KBM-7 (cell line): Measurements from ENCODE around the gene CTAGE1.
"Not testable (repeated sequence)": the region's sequence is repeated elsewhere in the genome, so short reads cannot be mapped to it uniquely, and the experiment has no call there.

Experiments
- DNase-seq: peaks from one replicate; pipeline ENCODE4 v3.0.0-alpha.2; 2015
- in situ Hi-C: fragments of 300-500 bp; cut with MboI; formaldehyde crosslinking; loops from 2 replicates; pipeline ENCODE4 v1.14.3; 2020; ENCODE audit warnings: low sequenced_read_pairs, low pct_unique_long_range_greater_than_20kb, mixed read lengths

The CTAGE1 gene

GRCh38 chr18:22399949-22400348 is 17.8 kb downstream of the CTAGE1 start:
- no peak for DNase-seq
- in situ Hi-C loops = no loop called here

- in situ Hi-C loops = no loop called here
- DNase-seq = no peak
These were observed 19.3 kb downstream of the CTAGE1 start for GRCh38 chr18:22398464-22398863.

GRCh38 chr18:22394428-22394827 is 23.3 kb downstream of the CTAGE1 start:
- in situ Hi-C loops = no loop called here
- DNase-seq = no peak

- in situ Hi-C loops, DNase-seq: not testable (repeated sequence)
These were observed 24.6 kb downstream of the CTAGE1 start for GRCh38 chr18:22393164-22393563.

GRCh38 chr18:22391407-22392345 is 26.0 kb downstream of the CTAGE1 start:
- DNase-seq = no peak
- in situ Hi-C loops = no loop called here

DNA sequence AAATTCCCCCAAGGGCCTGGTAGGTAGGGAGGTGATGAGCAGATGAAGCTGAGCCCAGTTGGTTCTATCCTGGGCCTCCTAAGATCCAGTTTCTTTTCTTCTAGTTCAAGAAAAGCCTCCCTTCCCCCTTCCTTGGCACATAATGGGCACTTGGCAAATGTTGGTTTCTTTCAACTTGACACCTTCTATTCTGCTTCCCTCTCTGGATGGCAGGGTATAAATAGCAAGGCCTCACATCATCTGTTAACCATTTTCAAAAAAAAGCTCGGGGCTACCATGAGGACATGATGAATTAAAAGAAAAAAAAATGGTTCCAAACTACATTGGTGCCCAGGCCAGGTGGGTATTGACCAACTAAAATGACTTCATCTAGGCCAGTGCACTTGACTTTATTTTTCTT is 29.9 kb downstream of the CTAGE1 start:
- in situ Hi-C loops = no loop called here
- no peak for DNase-seq

- DNase-seq = no peak
- in situ Hi-C loops = no loop called here
These were observed 30.4 kb downstream of the CTAGE1 start for GRCh38 chr18:22387364-22387763.

- DNase-seq = no peak
- in situ Hi-C loops = no loop called here
These were observed 32.0 kb downstream of the CTAGE1 start for GRCh38 chr18:22385718-22386117.

DNA sequence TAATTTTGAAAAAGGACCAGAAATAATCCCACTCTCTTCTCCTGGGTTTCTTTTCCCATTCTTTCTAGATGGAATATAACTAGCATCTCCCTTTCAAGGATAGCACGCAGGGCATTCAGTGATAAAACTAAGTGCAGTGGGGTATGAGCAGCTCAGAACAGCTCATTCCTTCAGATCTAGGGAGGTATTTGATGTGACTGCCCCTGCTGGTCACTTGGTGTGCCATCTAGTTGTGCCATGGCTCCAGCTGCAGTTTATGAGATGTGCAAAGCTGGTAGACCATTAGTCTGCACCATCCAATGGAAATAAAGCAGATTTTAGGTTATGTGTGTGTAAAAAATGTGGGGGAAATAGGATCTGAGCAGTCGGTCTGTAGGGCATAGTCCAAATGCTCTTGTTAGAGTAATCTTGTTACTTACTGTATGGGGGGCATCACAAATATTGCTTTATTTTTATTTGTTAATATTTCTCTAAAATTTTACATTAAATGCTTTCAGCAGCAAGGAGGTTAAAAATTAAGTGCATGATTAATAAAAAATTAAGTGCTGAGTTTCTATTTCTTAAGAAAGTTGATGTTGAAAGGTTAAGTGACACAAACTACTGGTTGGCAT is 38.9 kb downstream of the CTAGE1 start:
- peak; percentile 1 for DNase-seq

GRCh38 chr18:22377769-22378168 is 39.9 kb downstream of the CTAGE1 start:
- in situ Hi-C loops = no loop called here
- DNase-seq = no peak

More for the DNA sequence above, 38.9 kb downstream of the CTAGE1 start:
- in situ Hi-C loops = no loop called here

GRCh38 chr18:22370414-22370813 is 47.3 kb downstream of the CTAGE1 start:
- in situ Hi-C loops = no loop called here
- no peak for DNase-seq

- no peak for DNase-seq
- in situ Hi-C loops = no loop called here
These were observed 49.7 kb downstream of the CTAGE1 start for GRCh38 chr18:22368021-22368420.

- no peak for DNase-seq
- in situ Hi-C loops = no loop called here
These were observed 50.4 kb downstream of the CTAGE1 start for GRCh38 chr18:22367303-22367702.

GRCh38 chr18:22363867-22364463 is 53.8 kb downstream of the CTAGE1 start:
- in situ Hi-C loops = no loop called here
- DNase-seq = no peak
